HUES48 (cell line): ENCODE data around the gene PDE11A.

Experiments used
- H3K27ac ChIP-seq: one replicate; pipeline ENCODE4 v1.7.0; 2013; ENCODE audit warnings: low read depth, low read length, inconsistent platforms
- H3K27me3 ChIP-seq: 2 replicates; pipeline ENCODE4 v1.6.1; 2013; ENCODE audit warnings: mild to moderate bottlenecking, low read length; ENCODE audit not compliant: control insufficient read depth, insufficient read depth
- H3K36me3 ChIP-seq: 2 replicates; pipeline ENCODE4 v1.6.1; 2013; ENCODE audit warnings: low read length; ENCODE audit not compliant: control insufficient read depth, insufficient read depth
- H3K4me1 ChIP-seq: 2 replicates; pipeline ENCODE4 v1.6.1; 2013; ENCODE audit warnings: mild to moderate bottlenecking, low read length; ENCODE audit not compliant: control insufficient read depth, insufficient read depth
- H3K4me3 ChIP-seq: 2 replicates; pipeline ENCODE4 v1.5.1; 2013; ENCODE audit warnings: mild to moderate bottlenecking, low read depth, low read length
- H3K9ac ChIP-seq: 2 replicates; pipeline ENCODE4 v1.6.1; 2013; ENCODE audit warnings: mild to moderate bottlenecking, low read depth, low read length, moderate library complexity
- H3K9me3 ChIP-seq: 2 replicates; pipeline ENCODE4 v1.6.1; 2013; ENCODE audit warnings: low read length; ENCODE audit not compliant: control insufficient read depth, insufficient read depth

Gene PDE11A

GRCh38 chr2:177882501-177882900 lies 190.1 kb downstream of the PDE11A start:
- H3K4me3 ChIP-seq: no peak overlapping the region
- H3K36me3 ChIP-seq: no peaks in the 10 kb centered on the region
- no peaks in the 10 kb centered on the region for H3K27me3 ChIP-seq
- H3K9ac ChIP-seq: no peak overlapping the region
- no peaks in the 10 kb centered on the region for H3K4me1 ChIP-seq
- no peak overlapping the region for H3K27ac ChIP-seq
- H3K9me3 ChIP-seq: no peaks in the 10 kb centered on the region

GRCh38 chr2:177881921-177882320 lies 190.7 kb downstream of the PDE11A start:
- Histone ChIP-seq H3K27ac (no peak overlapping the region), H3K36me3 (no peaks in the 10 kb centered on the region), H3K4me3 (no peak overlapping the region), H3K9ac (no peak overlapping the region), H3K27me3 (no peaks in the 10 kb centered on the region), H3K9me3 (no peaks in the 10 kb centered on the region), H3K4me1 (no peaks in the 10 kb centered on the region)

- Histone ChIP-seq H3K4me3 (no peak overlapping the region), H3K9me3 (no peaks in the 10 kb centered on the region), H3K4me1 (no peaks in the 10 kb centered on the region), H3K27me3 (no peaks in the 10 kb centered on the region), H3K27ac (no peak overlapping the region), H3K9ac (no peak overlapping the region), H3K36me3 (no peaks in the 10 kb centered on the region)
Observed at GRCh38 chr2:177881008-177881747, 191.4 kb downstream of the PDE11A start.

- Histone ChIP-seq H3K4me1 (no peaks in the 10 kb centered on the region), H3K9me3 (no peaks in the 10 kb centered on the region), H3K27ac (no peak overlapping the region), H3K4me3 (no peak overlapping the region), H3K36me3 (no peaks in the 10 kb centered on the region), H3K27me3 (no peaks in the 10 kb centered on the region), H3K9ac (no peak overlapping the region)
Observed at GRCh38 chr2:177880285-177880684, 192.3 kb downstream of the PDE11A start.

- no peaks in the 10 kb centered on the region for H3K9me3 ChIP-seq
- H3K36me3 ChIP-seq: no peaks in the 10 kb centered on the region
- no peaks in the 10 kb centered on the region for H3K4me1 ChIP-seq
- no peak overlapping the region for H3K27ac ChIP-seq
- no peak overlapping the region for H3K4me3 ChIP-seq
- no peak overlapping the region for H3K9ac ChIP-seq
- H3K27me3 ChIP-seq: no peaks in the 10 kb centered on the region
Observed at GRCh38 chr2:177876950-177877349, 195.6 kb downstream of the PDE11A start.

- H3K36me3 ChIP-seq: no peaks in the 10 kb centered on the region
Observed at GRCh38 chr2:177874686-177875085, 197.9 kb downstream of the PDE11A start.

DNA sequence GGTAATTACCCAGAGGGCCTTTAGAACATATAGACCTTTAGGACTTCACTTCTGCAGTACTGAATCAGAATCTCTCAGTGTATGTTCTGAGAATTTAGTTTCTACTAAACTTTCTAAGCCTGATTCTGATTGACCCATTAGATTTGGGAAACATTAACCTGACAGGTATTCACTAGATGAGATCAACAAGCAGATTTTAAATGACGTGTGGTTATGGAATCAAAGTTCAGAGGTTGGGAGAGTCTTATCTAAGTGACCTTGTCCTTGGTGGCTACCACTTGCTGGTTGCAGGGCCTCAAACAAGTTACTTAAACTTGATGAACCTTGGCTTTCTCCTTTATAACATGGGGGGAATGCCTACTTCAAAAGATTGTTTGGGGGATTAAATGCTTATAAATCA lies 198.7 kb downstream of the PDE11A start:
- Histone ChIP-seq H3K4me1 (no peaks in the 10 kb centered on the region), H3K9ac (no peak overlapping the region), H3K27me3 (no peaks in the 10 kb centered on the region), H3K36me3 (no peaks in the 10 kb centered on the region), H3K9me3 (no peaks in the 10 kb centered on the region), H3K4me3 (no peak overlapping the region), H3K27ac (no peak overlapping the region)

More at GRCh38 chr2:177874686-177875085, 197.9 kb downstream of the PDE11A start:
- Histone ChIP-seq H3K4me1 (no peaks in the 10 kb centered on the region), H3K9ac (no peak overlapping the region), H3K9me3 (no peaks in the 10 kb centered on the region), H3K4me3 (no peak overlapping the region), H3K27me3 (no peaks in the 10 kb centered on the region), H3K27ac (no peak overlapping the region)

- Histone ChIP-seq H3K27ac (no peak overlapping the region), H3K9ac (no peak overlapping the region), H3K9me3 (no peaks in the 10 kb centered on the region), H3K36me3 (no peaks in the 10 kb centered on the region), H3K4me1 (no peaks in the 10 kb centered on the region), H3K27me3 (no peaks in the 10 kb centered on the region), H3K4me3 (no peak overlapping the region)
Observed at GRCh38 chr2:177872286-177872685, 200.3 kb downstream of the PDE11A start.

GRCh38 chr2:177869912-177870311 lies 202.7 kb downstream of the PDE11A start:
- Histone ChIP-seq H3K36me3 (no peaks in the 10 kb centered on the region), H3K27me3 (no peaks in the 10 kb centered on the region), H3K9ac (no peak overlapping the region), H3K9me3 (no peaks in the 10 kb centered on the region), H3K4me3 (no peak overlapping the region), H3K4me1 (no peaks in the 10 kb centered on the region), H3K27ac (no peak overlapping the region)

DNA sequence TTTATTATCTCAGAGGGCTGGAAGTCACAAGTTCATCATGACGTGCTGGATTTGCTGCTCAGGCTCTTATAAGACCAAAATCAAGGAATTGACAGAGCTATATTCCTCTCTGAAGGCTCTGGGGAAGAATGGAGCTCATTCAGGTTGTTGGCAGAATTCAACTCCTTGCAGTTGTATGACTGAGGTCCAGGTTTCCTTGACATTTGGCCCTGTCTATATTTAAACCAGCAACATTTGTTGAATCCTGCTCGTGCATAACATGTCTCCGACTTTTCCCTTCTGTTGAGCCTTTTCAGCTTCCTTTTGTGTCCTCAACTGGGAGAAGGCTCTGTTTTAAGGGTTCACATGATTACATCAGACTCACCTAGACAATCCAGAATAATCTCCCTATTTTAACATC lies 203.4 kb downstream of the PDE11A start:
- no peaks in the 10 kb centered on the region for H3K4me1 ChIP-seq
- no peaks in the 10 kb centered on the region for H3K36me3 ChIP-seq
- H3K27me3 ChIP-seq: no peaks in the 10 kb centered on the region
- H3K9me3 ChIP-seq: no peaks in the 10 kb centered on the region
- H3K9ac ChIP-seq: no peak overlapping the region
- no peak overlapping the region for H3K27ac ChIP-seq
- no peak overlapping the region for H3K4me3 ChIP-seq

DNA sequence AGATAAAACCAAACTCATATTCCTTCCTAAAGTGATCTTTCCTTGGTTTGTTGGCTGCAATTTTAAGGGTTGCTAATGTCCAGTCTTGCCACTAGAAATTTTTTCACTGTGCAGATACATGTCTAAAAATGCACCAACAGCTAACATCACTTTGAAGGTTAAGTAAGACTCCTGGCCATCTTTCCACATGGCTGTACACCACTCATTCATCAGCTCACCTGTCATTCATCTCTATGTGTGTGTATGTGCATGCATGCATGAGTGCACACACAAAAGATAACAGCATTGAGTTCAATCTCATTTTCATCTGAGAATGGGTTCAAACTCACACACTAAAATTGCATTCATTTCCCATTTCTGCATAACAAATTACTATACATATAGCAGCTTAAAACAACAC lies 203.8 kb downstream of the PDE11A start:
- Histone ChIP-seq H3K9me3 (no peaks in the 10 kb centered on the region), H3K4me1 (no peaks in the 10 kb centered on the region), H3K9ac (no peak overlapping the region), H3K27ac (no peak overlapping the region), H3K27me3 (no peaks in the 10 kb centered on the region), H3K36me3 (no peaks in the 10 kb centered on the region), H3K4me3 (no peak overlapping the region)
